WERI-Rb-1 (cell line): ENCODE results near the gene STARD5.

Source experiments
- DNase-seq: peaks from one replicate; pipeline ENCODE4 v3.0.0-alpha.2; 2020
- H3K27ac ChIP-seq: fragments of 250-450 bp; sonication (Bioruptor Pico); 2 replicates; pipeline ENCODE4 v1.5.1; 2020; ENCODE audit warnings: mild to moderate bottlenecking, moderate library complexity
- H3K27me3 ChIP-seq: fragments of 250-450 bp; sonication (Bioruptor Pico); 2 replicates; pipeline ENCODE4 v1.5.1; 2021; ENCODE audit warnings: mild to moderate bottlenecking, low read depth, moderate library complexity; ENCODE audit not compliant: insufficient read depth, severe bottlenecking
- H3K36me3 ChIP-seq: fragments of 250-450 bp; sonication (Bioruptor Pico); 2 replicates; pipeline ENCODE4 v1.5.1; 2020; ENCODE audit warnings: mild to moderate bottlenecking, moderate library complexity
- H3K4me3 ChIP-seq: 2 replicates; pipeline ENCODE4 v1.5.1; 2011; ENCODE audit warnings: low read depth, mild to moderate bottlenecking, control low read depth, low read length
- H3K9me3 ChIP-seq: fragments of 250-450 bp; sonication (Bioruptor Pico); 2 replicates; pipeline ENCODE4 v1.5.1; 2021; ENCODE audit warnings: mild to moderate bottlenecking, moderate library complexity; ENCODE audit not compliant: severe bottlenecking
- TF ChIP-seq, protein P1 (sequence below): IDR thresholded peaks from 2 replicates; pipeline ENCODE4 v1.5.1; 2011; ENCODE audit warnings: low read depth, mild to moderate bottlenecking, control low read depth, inconsistent platforms, low read length

Gene STARD5

GRCh38 chr15:81264072-81264857 lies 59.7 kb downstream of the STARD5 start:
- no peaks in the 10 kb centered on the region for H3K9me3 ChIP-seq
- no peaks in the 10 kb centered on the region for H3K27me3 ChIP-seq
- no peak overlapping the region for H3K4me3 ChIP-seq
- TF ChIP-seq, protein P1, sequence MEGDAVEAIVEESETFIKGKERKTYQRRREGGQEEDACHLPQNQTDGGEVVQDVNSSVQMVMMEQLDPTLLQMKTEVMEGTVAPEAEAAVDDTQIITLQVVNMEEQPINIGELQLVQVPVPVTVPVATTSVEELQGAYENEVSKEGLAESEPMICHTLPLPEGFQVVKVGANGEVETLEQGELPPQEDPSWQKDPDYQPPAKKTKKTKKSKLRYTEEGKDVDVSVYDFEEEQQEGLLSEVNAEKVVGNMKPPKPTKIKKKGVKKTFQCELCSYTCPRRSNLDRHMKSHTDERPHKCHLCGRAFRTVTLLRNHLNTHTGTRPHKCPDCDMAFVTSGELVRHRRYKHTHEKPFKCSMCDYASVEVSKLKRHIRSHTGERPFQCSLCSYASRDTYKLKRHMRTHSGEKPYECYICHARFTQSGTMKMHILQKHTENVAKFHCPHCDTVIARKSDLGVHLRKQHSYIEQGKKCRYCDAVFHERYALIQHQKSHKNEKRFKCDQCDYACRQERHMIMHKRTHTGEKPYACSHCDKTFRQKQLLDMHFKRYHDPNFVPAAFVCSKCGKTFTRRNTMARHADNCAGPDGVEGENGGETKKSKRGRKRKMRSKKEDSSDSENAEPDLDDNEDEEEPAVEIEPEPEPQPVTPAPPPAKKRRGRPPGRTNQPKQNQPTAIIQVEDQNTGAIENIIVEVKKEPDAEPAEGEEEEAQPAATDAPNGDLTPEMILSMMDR, result no peak
- H3K27ac ChIP-seq, result no peak overlapping the region
- DNase-seq, result no peak
- H3K36me3 ChIP-seq, result no peaks in the 10 kb centered on the region

GRCh38 chr15:81263477-81263876 lies 60.5 kb downstream of the STARD5 start:
- no peak overlapping the region for H3K27ac ChIP-seq
- TF ChIP-seq, protein P1, result no peak
- no peak for DNase-seq
- H3K4me3 ChIP-seq, result no peak overlapping the region
- H3K9me3 ChIP-seq, result no peaks in the 10 kb centered on the region
- H3K36me3 ChIP-seq, result no peaks in the 10 kb centered on the region
- no peaks in the 10 kb centered on the region for H3K27me3 ChIP-seq

DNA sequence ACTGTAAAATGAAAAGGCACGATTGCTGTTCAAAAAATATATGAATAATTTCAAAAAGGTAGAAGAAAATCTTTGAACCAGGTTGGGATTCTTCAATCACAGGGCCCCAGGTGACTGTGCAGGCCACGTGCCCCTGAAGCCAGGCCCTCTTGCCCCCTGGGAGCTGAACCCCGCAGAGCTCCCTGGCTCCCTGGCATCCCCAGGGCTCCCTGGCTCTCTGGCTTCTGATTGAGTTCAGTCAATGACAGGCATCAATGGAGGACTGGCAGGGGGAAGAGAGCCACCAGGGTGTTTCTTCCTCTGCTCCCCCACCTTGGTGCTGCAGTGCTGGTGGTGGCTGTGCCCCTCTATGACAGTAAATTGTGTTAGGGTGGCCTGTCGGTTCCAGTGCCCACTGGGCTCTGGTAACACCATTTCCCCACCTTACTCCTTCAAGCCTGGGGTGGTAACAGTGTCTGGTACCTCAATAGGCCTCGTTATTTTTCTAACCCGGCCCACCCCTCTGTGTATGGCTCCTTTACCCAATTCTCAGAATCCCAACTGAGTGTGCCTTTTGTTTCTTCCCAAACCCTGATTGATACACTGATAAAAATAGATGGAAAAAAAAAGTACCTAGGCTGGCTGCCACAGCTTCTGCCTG lies 62.6 kb downstream of the STARD5 start:
- no peak overlapping the region for H3K4me3 ChIP-seq
- H3K27ac ChIP-seq, result no peak overlapping the region
- TF ChIP-seq, protein P1, result no peak
- no peak for DNase-seq
- no peaks in the 10 kb centered on the region for H3K27me3 ChIP-seq
- no peaks in the 10 kb centered on the region for H3K36me3 ChIP-seq
- no peaks in the 10 kb centered on the region for H3K9me3 ChIP-seq

DNA sequence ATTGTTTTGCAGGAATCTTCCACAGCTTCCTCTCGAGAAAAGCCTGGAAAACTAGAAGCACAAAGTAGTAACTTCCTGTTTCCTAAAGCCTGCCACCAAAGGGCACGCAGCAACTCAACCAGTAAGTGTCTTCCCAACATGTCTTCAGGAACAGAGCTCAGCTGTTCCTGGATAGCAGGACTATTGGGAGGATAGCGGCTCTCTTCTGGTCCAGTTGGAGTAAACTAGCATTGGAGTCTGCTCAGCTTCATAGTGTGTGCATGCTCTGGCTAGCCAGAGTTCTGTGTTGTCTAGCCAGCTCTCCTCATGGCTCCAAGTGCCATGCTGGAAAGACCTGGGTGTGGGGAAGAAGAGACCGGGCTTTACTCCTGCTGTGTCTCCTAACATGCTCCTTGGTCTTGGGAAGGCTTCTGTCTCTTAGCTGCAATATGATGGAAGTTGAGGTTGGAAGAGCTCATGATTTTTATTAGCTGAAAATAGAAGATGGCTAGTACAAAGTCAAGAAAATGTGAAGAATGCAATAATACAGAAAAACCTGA lies 64.1 kb downstream of the STARD5 start:
- Histone ChIP-seq H3K27ac (no peak overlapping the region), H3K9me3 (no peaks in the 10 kb centered on the region), H3K4me3 (no peak overlapping the region), H3K27me3 (no peaks in the 10 kb centered on the region), H3K36me3 (no peaks in the 10 kb centered on the region)
- TF ChIP-seq, protein P1, result no peak
- DNase-seq, result no peak
